GM23248 (cell line): Measurements from ENCODE around the gene LRSAM1.

ENCODE experiments used
- EZH2 ChIP-seq: fragments of 200-600 bp; sonication (generic); IDR thresholded peaks from 2 replicates; pipeline ENCODE4 v1.6.1; 2018; ENCODE audit warnings: antibody characterized with exemption, mild to moderate bottlenecking; ENCODE audit not compliant: insufficient read depth, poor library complexity, severe bottlenecking
- EZH2phosphoT487 ChIP-seq: fragments of 200-600 bp; sonication (generic); IDR thresholded peaks from 2 replicates; pipeline ENCODE4 v1.6.1; 2018; ENCODE audit warnings: antibody characterized with exemption, moderate library complexity, mild to moderate bottlenecking, low read depth; ENCODE audit not compliant: insufficient read depth

DNA sequence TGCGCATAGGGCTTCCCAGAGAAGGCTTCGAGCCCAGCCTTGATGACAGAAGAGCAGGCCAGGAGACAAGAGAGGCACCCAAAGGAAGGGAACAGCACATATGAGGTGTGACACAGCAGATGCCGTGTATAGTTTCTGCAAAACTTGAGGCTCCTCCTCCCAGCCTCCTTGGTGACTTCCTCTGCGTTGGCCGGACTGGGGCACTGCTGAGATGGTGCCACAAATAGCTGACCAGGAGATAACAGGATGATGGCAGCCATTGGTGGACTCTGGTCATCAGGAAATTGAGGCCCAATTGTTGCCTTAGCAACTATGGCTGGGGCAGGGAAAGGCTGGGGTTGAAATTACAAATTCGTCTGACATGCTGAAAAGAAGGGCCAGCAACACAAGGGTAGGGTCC, 32.0 kb upstream of the LRSAM1 start:
- TF ChIP-seq EZH2 (no peak), EZH2phosphoT487 (no peak)
